Mucosa of gallbladder (tissue), 1 donor: ENCODE results near the gene SMARCAD1. TPM values are rescaled to one million over a fixed set of nuclear protein-coding genes. Genes with fewer than 3 reads are reported as not detected.

Experiments used
- total RNA-seq: library from RNA; stranded (reverse); gene quantifications from one replicate; pipeline ENCODE4 v1.2.1, GENCODE V29; 2021
- donor health status: DM: no; HTN: no; CAD: no.

Gene SMARCAD1
- total RNA-seq, 1 donor from 2014 or later, result 24.1 TPM

Other genes starting within 250 kb of the SMARCAD1 start
- 7.8 TPM for gene HPGDS, start 135.0 kb downstream of the SMARCAD1 start, total RNA-seq
- 154 TPM for gene PDLIM5, start 244.1 kb downstream of the SMARCAD1 start, total RNA-seq